Karpas-422 (cell line): ENCODE data around the gene CGN. TPM values are rescaled to one million over a fixed set of nuclear protein-coding genes. Genes with fewer than 3 reads are reported as not detected.

Experiments used
- DNase-seq: peaks from one replicate; pipeline ENCODE4 v3.0.0-alpha.2; 2015
- H2AFZ ChIP-seq: fragments of 200-600 bp; sonication (generic); 2 replicates; pipeline ENCODE4 v1.6.1; 2014; ENCODE audit warnings: antibody characterized with exemption, low read length, mixed read lengths
- H3K27ac ChIP-seq: fragments of 200-600 bp; sonication (generic); 2 replicates; pipeline ENCODE4 v1.5.1; 2014; ENCODE audit warnings: mild to moderate bottlenecking, low read length, moderate library complexity
- H3K27me3 ChIP-seq: fragments of 200-600 bp; sonication (generic); 2 replicates; pipeline ENCODE4 v1.6.1; 2014; ENCODE audit warnings: low read length, mixed read lengths
- H3K36me3 ChIP-seq: fragments of 200-600 bp; sonication (generic); 2 replicates; pipeline ENCODE4 v1.6.1; 2014; ENCODE audit warnings: low read length, mixed read lengths; ENCODE audit not compliant: insufficient read depth
- H3K4me1 ChIP-seq: fragments of 200-600 bp; sonication (generic); 2 replicates; pipeline ENCODE4 v1.6.1; 2014; ENCODE audit warnings: mild to moderate bottlenecking, low read length, mixed read lengths
- H3K4me2 ChIP-seq: fragments of 200-600 bp; sonication (generic); 2 replicates; pipeline ENCODE4 v1.6.1; 2014; ENCODE audit warnings: low read length, low read depth, mild to moderate bottlenecking; ENCODE audit not compliant: poor library complexity, severe bottlenecking
- H3K4me3 ChIP-seq: fragments of 200-600 bp; sonication (generic); 2 replicates; pipeline ENCODE4 v1.5.1; 2014; ENCODE audit warnings: mild to moderate bottlenecking, antibody characterized with exemption, low read length, mixed read lengths
- H3K79me2 ChIP-seq: fragments of 200-600 bp; sonication (generic); 2 replicates; pipeline ENCODE4 v1.6.1; 2014; ENCODE audit warnings: mild to moderate bottlenecking, low read length, mixed read lengths
- H3K9ac ChIP-seq: fragments of 200-600 bp; sonication (generic); 2 replicates; pipeline ENCODE4 v1.6.0; 2014; ENCODE audit warnings: low read length
- H3K9me2 ChIP-seq: fragments of 200-600 bp; sonication (generic), shearing (Covaris generic); replicated peaks from 2 replicates; pipeline ENCODE4 v1.6.0; 2014; ENCODE audit warnings: mild to moderate bottlenecking, low read length, moderate library complexity; ENCODE audit not compliant: insufficient read depth
- H3K9me3 ChIP-seq: fragments of 300-700, 200-600 bp; sonication (generic); 2 replicates; pipeline ENCODE4 v1.6.1; 2014; ENCODE audit warnings: low read length, mixed read lengths
- H4K20me1 ChIP-seq: fragments of 200-600 bp; sonication (generic); 2 replicates; pipeline ENCODE4 v1.6.1; 2014; ENCODE audit warnings: mild to moderate bottlenecking, antibody characterized with exemption, low read length, low read depth; ENCODE audit not compliant: insufficient read depth
- total RNA-seq: library from RNA; depleted of rRNA; stranded (reverse); fragments of >200 nt; shearing (Covaris generic); gene quantifications from 2 replicates; pipeline ENCODE4 v1.2.3, GENCODE V29; 2014; ENCODE audit warnings: low replicate concordance

The CGN gene
- total RNA-seq, 1 experiment from 2014 or later, result not detected

DNA sequence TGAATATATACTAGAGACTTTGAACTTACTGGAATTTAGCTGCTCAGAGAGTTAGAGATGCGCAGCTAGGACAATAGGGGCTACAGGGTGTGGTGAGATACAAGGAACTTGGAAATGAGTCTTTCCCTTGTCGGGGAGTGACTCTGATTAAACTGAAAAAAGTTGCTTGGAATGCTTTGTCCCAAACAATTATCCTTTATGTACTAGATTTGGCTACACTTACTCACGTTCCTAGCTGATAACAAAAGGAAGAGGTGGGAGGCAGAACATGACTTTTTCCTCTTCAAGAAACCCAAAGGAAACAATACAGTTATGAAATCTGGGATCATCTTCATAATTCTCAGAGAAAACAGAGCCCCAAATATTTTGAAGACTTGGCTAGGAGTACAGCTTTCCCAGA, 6.9 kb upstream of the CGN start:
- Histone ChIP-seq H4K20me1 (no peaks in the 10 kb centered on the region), H3K27me3 (no peaks in the 10 kb centered on the region), H3K9me3 (no peaks in the 10 kb centered on the region), H3K4me1 (no peaks in the 10 kb centered on the region), H3K9me2 (no peaks in the 10 kb centered on the region), H3K27ac (no peak overlapping the region), H3K4me2 (no peak overlapping the region), H3K79me2 (no peaks in the 10 kb centered on the region), H3K4me3 (no peak overlapping the region), H3K36me3 (no peaks in the 10 kb centered on the region), H3K9ac (no peak overlapping the region), H2AFZ (no peak overlapping the region)
- DNase-seq, result no peak

DNA sequence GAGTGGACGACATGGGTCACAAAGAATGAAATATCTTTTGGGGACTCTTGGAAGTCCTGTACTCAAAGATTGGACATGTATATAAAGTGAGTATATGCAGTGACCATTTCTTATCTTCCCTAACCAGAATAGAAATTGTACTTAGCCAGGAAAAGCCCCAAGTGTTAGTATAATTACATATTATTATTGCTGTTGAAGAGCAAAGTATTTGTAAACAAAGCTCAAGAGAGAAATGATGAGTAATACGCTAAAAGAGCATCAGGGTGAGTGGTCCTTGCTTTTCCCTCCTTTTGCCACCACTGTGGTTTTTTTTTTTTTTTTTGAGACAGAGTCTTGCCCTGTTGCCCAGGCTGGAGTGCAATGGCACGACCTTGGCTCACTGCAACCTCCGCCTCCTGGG, 6.4 kb upstream of the CGN start:
- Histone ChIP-seq H3K79me2 (no peaks in the 10 kb centered on the region), H3K4me1 (no peaks in the 10 kb centered on the region), H3K4me2 (no peak overlapping the region), H3K9ac (no peak overlapping the region), H3K9me3 (no peaks in the 10 kb centered on the region), H3K27ac (no peak overlapping the region), H3K9me2 (no peaks in the 10 kb centered on the region), H3K27me3 (no peaks in the 10 kb centered on the region), H3K36me3 (no peaks in the 10 kb centered on the region), H3K4me3 (no peak overlapping the region), H4K20me1 (no peaks in the 10 kb centered on the region), H2AFZ (no peak overlapping the region)
- peak; percentile 7 for DNase-seq

DNA sequence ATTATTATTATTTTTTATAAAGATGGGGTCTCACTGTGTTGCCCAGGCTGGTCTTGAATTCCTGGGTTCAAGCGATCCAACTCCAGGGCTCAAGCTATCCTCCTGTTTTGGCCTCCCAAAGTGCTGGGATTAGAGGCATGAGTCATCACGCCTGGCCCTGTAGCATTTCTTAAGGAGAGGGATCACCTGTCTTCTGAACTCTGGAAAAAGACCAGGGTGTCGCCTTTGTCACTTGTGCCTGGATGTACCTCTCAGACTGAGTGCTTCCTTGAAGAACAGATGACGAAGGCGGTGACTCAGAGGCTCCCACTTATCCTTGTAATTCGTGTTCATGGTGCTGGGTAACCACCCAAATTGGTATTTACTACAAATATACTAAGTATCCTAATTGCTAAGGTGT, 2.4 kb upstream of the CGN start:
- Histone ChIP-seq H4K20me1 (no peaks in the 10 kb centered on the region), H3K27ac (no peak overlapping the region), H3K9ac (no peak overlapping the region), H3K36me3 (no peaks in the 10 kb centered on the region), H3K4me1 (peaks cover 21% of the 10 kb centered on the region), H3K9me3 (no peaks in the 10 kb centered on the region), H3K27me3 (no peaks in the 10 kb centered on the region), H3K9me2 (no peaks in the 10 kb centered on the region), H3K4me2 (no peak overlapping the region), H3K79me2 (no peaks in the 10 kb centered on the region), H3K4me3 (no peak overlapping the region), H2AFZ (no peak overlapping the region)
- peak; percentile 37 for DNase-seq

DNA sequence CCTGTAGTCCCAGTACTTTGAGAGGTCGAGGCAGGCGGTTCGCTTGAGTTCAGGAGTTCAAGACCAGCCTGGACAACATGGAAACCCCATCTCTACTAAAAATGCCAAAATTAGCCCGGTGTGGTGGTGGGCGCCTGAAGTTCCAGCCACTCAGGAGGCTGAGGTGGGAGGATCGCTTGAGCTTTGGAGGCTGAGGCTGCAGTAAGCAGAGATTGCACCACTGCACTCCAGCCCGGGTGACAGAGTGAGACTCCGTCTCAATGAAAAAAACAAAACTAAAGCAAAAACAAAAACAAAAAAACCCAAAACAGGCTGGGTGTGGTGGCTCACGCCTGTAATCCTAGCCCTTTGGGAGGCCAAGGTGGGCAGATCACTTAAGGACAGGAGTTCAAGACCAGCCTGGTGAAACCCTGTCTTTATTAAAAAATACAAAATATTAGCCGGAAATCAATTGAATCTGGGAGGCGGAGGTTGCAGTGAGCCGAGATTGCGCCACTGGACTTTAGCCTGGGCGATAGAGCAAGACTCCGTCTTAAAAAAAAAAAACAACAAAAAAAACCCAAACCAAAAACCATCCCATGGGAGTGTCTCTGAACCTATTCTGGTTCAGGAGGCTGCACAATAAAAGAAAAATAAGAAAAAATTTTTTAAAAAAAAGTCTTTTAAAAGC, 1.7 kb upstream of the CGN start:
- no peaks in the 10 kb centered on the region for H3K36me3 ChIP-seq
- peaks cover 21% of the 10 kb centered on the region for H3K4me1 ChIP-seq
- H4K20me1 ChIP-seq, result no peaks in the 10 kb centered on the region
- H3K27me3 ChIP-seq, result no peaks in the 10 kb centered on the region
- H3K27ac ChIP-seq, result no peak overlapping the region
- H3K9me2 ChIP-seq, result no peaks in the 10 kb centered on the region
- H3K9me3 ChIP-seq, result no peaks in the 10 kb centered on the region
- peak; percentile 12 for DNase-seq
- H3K4me2 ChIP-seq, result no peak overlapping the region
- H3K9ac ChIP-seq, result no peak overlapping the region
- no peak overlapping the region for H2AFZ ChIP-seq
- H3K4me3 ChIP-seq, result no peak overlapping the region
- no peaks in the 10 kb centered on the region for H3K79me2 ChIP-seq

DNA sequence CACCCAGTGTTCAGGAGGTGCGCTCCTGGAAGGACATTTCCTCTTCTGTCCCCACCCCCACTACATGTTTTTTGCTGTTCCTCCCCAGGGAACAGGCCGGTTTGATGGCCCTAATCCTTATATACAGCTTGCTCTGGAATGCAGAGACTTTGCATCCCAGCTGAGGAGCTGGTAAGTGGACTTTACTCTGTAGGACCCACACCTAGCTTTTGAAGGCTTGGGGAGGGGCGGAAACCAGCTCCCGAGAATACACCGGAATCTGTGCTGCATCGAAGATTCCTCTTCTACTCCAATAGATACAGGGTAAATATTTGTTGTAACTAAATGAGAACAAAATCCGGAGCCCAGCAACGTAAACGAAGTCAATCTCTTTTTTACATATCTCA, 1.2 kb upstream of the CGN start:
- no peaks in the 10 kb centered on the region for H3K9me3 ChIP-seq
- no peaks in the 10 kb centered on the region for H3K9me2 ChIP-seq
- no peaks in the 10 kb centered on the region for H3K79me2 ChIP-seq
- H3K4me2 ChIP-seq, result peak overlapping the region; percentile 98
- H3K4me3 ChIP-seq, result 0 out of 2 replicates have a peak overlapping the region, but pooled peaks have one; percentile 78
- H4K20me1 ChIP-seq, result no peaks in the 10 kb centered on the region
- H3K36me3 ChIP-seq, result no peaks in the 10 kb centered on the region
- no peak overlapping the region for H3K27ac ChIP-seq
- H3K9ac ChIP-seq, result no peak overlapping the region
- H2AFZ ChIP-seq, result no peak overlapping the region
- H3K27me3 ChIP-seq, result no peaks in the 10 kb centered on the region
- H3K4me1 ChIP-seq, result peaks cover 21% of the 10 kb centered on the region
- DNase-seq, result peak; percentile 24

DNA sequence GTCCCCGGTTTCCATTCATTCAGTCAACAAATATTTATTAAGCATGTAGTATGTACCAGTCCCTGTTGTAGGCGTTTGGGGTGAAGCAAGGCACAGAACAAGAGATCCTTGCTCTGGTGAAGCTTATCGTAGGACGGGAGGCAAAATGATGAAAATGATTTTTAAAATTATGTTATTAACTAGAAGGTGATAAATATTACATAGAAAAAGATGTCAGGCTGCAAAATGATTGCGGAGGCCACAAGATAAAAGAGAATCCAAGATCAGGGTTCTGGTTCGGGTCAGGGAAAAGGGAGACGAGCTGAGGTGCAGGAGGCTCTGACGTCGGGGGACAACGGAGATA, 602 bp upstream of the CGN start:
- Histone ChIP-seq H3K36me3 (no peaks in the 10 kb centered on the region), H2AFZ (peak overlapping the region; percentile 85), H3K9ac (peak overlapping the region; percentile 72)

DNA sequence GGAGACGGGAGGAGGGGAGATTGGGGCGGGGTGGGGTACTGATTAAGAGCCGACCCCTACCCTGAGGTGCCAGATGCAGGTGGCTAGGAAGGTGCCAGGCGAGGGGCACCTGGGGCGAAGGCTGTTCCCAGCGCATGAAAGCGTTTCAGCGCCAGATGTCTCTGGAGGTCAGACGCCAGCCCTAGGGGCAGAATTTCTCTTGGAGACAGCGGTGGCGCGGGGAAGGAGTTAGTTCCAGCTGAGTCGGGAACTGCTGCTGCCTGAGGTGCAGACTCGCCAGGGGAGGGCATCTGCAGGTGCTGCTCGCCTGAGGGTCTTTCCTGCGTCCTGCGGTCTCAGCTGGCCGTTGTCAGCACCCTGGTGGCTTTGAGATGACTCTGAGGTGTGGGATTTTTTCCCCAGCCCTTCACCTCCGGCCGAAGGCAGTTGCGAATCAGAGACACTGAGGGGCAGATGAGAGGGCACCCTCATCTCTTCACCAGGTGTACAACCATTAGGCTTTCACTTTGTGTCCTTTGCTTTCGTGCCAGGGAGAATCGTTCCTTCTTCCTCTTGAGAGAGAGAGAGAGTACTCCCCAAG, 539 bp downstream of the CGN start:
- H3K9me3 ChIP-seq, result no peaks in the 10 kb centered on the region
- H3K4me3 ChIP-seq, result peak overlapping the region; percentile 78
- H3K9me2 ChIP-seq, result no peaks in the 10 kb centered on the region
- no peak overlapping the region for H3K27ac ChIP-seq
- peaks cover 21% of the 10 kb centered on the region for H3K4me1 ChIP-seq
- peak overlapping the region; percentile 85 for H2AFZ ChIP-seq
- no peaks in the 10 kb centered on the region for H3K27me3 ChIP-seq
- H3K79me2 ChIP-seq, result no peaks in the 10 kb centered on the region
- peak overlapping the region; percentile 98 for H3K4me2 ChIP-seq
- DNase-seq, result peak; percentile 50
- H3K36me3 ChIP-seq, result no peaks in the 10 kb centered on the region
- H3K9ac ChIP-seq, result peak overlapping the region; percentile 72
- H4K20me1 ChIP-seq, result no peaks in the 10 kb centered on the region

More for the DNA sequence above, 602 bp upstream of the CGN start:
- Histone ChIP-seq H3K4me3 (peak overlapping the region; percentile 78), H3K27me3 (no peaks in the 10 kb centered on the region), H3K9me2 (no peaks in the 10 kb centered on the region), H4K20me1 (no peaks in the 10 kb centered on the region), H3K4me1 (peaks cover 21% of the 10 kb centered on the region), H3K79me2 (no peaks in the 10 kb centered on the region), H3K27ac (no peak overlapping the region), H3K4me2 (peak overlapping the region; percentile 98), H3K9me3 (no peaks in the 10 kb centered on the region)
- DNase-seq, result no peak

DNA sequence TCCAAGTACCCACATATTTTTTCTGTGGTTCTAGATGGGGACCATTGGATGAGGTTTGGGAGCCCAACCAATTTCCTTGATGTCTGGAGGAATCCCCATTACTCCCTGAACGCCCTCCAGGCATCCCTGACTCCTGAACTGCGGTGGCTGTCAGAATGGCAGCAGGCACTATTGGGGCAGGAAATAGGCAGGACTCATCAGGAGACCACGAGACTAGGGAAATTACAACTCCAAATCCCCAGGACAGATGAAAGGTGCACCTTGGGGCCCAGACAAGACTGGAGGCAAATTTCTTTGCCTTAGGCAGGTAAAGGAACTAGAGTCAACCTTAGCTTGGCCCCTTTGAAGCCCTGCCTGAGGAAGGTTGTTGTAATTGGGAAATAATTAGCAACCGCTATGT, 1.1 kb downstream of the CGN start:
- H4K20me1 ChIP-seq, result no peaks in the 10 kb centered on the region
- H3K79me2 ChIP-seq, result no peaks in the 10 kb centered on the region
- no peaks in the 10 kb centered on the region for H3K9me2 ChIP-seq
- no peak overlapping the region; the same call in 1 of the 2 replicates for H2AFZ ChIP-seq
- H3K9ac ChIP-seq, result peak overlapping the region; percentile 72
- H3K4me3 ChIP-seq, result peak overlapping the region; percentile 78; the same call in 1 of the 2 replicates
- no peak for DNase-seq
- peaks cover 21% of the 10 kb centered on the region for H3K4me1 ChIP-seq
- H3K27ac ChIP-seq, result no peak overlapping the region
- H3K4me2 ChIP-seq, result peak overlapping the region; percentile 98
- no peaks in the 10 kb centered on the region for H3K9me3 ChIP-seq
- no peaks in the 10 kb centered on the region for H3K36me3 ChIP-seq
- no peaks in the 10 kb centered on the region for H3K27me3 ChIP-seq
